Nasal cavity respiratory epithelium epithelial cell of viscerocranial mucosa (primary cell): ENCODE results near the gene FAM222B. TPM values are rescaled to one million over a fixed set of nuclear protein-coding genes. Genes with fewer than 3 reads are reported as not detected.

ENCODE experiments used
- total RNA-seq: library from RNA; depleted of rRNA; stranded (reverse); fragments of >200 nt; gene quantifications from 2 replicates; pipeline ENCODE4 v1.2.3, GENCODE V29; 2014

Gene FAM222B, protein sequence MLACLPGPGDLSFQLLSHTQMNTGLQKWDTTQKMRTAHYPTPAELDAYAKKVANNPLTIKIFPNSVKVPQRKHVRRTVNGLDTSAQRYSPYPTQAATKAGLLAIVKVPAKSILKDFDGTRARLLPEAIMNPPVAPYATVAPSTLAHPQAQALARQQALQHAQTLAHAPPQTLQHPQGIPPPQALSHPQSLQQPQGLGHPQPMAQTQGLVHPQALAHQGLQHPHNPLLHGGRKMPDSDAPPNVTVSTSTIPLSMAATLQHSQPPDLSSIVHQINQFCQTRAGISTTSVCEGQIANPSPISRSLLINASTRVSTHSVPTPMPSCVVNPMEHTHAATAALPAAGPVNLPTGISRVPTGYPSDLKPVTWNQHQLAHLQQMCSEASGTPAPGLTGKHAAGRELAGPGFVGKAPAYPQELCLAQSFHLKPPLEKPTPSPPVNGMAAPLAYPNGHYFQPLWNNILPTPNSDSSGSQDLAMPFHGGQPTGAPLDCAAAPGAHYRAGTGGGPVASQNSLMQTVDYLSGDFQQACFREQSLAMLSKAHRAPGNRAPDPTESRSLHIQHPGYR
- total RNA-seq, result 1.7 and 13.5 TPM in 2 replicates

DNA sequence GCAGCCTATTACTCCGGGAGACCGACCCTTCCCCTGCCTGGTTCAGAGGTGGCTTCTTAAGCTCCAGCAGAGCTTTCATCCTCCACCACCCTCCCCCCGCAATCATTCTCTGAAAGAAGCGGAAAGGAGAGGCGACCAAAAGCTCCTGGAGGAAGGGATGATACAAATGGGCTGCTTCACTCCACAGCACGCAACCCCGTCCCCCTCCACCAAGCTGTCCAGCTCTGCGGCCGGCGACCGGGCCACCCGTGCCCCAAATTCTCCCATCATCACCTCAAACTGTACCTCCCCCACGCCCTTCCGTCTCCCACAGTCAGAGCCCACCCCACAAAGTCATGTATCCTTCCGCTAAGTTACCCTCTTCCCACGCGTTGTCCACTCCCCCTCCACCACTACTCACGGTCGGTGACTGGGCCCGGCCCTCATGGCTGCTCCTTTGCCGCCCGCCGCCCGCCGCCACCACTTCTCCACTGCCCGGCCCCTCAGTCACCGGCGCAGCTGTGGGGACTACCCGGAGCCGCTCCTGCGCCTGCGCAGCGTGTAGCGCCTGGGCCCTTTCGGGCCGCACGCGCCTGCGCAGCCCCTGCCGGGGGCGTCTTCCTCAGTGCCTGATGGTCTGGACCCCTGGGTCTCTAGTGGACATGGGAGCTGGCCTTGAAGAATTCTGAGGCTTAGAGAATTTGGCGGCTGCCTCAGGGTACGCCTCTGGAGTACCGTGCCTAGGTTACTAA, at the start of gene FAM222B:
FAM222B (minus strand) TSS at position 509 of the 731 bp plus-strand sequence. CDS start 76,123 bp downstream, outside the sequence.

GRCh38 chr17:28854457-28855335, 12.1 kb upstream of the FAM222B start, which contains the start of gene ERAL1:
Gene ERAL1, plus strand, starts transcription at chr17:28855016. Its CDS starts 19 bp downstream, at chr17:28855035.

GRCh38 chr17:28743243-28744103, 99.1 kb downstream of the FAM222B start, which contains the start of gene TRAF4:
Gene TRAF4, plus strand, starts transcription at chr17:28744011. Its CDS starts 102 bp downstream, at chr17:28744113.

GRCh38 chr17:28728364-28729200, 114.0 kb downstream of the FAM222B start, which contains the start of gene NEK8:
Gene NEK8, plus strand, starts transcription at chr17:28728788. Its CDS starts 26 bp downstream, at chr17:28728814.

DNA sequence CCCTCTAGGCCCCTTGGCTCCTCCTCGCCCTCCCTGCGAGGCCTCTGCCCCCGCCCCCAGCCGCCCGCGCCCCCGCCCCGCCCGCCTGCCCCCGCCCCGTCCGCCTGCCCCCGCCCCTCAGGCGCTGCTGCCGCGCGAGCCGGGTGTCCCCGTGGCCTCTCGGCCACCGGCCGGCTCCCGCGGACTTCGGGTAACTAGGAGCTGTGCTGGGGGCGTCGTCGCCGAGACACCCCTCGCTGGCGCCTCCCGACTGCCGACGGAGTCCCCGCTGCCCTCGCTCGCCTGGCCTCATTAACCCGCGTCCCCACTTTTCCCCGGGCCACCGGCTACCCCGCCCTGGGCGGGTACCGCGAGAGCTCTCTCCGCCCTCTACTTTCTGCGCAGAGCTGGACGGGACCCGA, 116.4 kb downstream of the FAM222B start, which contains the start of gene TLCD1:
TLCD1 (minus strand) TSS at position 8 of the 401 bp plus-strand sequence. CDS start 136 bp downstream, outside the sequence.

DNA sequence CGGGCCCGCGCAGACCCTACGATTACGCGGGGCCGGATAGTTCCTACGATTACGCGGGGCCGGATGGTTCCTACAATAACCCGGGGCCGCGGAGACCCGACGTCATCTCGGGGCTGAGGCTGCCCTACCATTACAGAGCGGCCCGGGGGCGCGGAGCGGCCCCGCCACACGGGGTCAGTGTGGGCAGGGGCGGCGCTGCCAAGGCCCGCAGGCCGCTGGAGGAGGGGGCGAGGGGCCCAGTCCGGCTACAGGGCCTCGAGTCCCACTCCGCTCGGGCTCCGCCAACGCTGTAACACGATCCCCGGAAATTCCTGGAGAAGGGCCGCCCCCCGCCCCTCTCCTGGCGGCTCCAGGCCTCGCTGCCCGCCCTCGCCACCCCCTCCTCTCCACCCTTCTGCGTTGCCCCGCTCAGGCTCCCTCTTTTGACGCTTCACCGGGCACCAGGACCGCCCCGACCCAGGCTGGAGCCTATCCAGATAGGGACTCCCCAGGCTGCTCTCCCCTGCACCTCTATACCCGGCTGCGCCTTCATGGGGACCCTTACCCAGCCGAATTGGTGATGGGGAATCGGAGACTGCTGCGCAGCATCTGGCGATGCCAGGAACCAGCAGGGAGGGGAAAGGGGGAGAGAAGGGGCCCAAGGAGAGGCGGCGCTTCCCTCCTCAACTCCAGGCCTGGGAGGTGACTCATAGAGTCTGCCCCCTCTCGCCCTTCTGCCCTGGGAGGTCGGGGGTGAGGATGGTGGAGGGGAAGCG, 124.8 kb downstream of the FAM222B start, which contains the start of gene RAB34:
RAB34 (minus strand) TSS at position 291 of the 755 bp plus-strand sequence. CDS start 602 bp downstream, outside the sequence.

GRCh38 chr17:28711723-28712031, 130.9 kb downstream of the FAM222B start, which contains the start of gene PROCA1:
Gene PROCA1, minus strand, starts transcription at chr17:28711888. Its CDS starts 228 bp downstream, at chr17:28711660.

Other genes starting within 250 kb of the FAM222B start
- 1.0 and 2.1 TPM in 2 replicates for gene SPAG5, start 243.8 kb downstream of the FAM222B start, total RNA-seq
- gene RSKR, start 228.6 kb downstream of the FAM222B start, total RNA-seq, result 5.1 and 9.0 TPM in 2 replicates
- 168 and 188 TPM in 2 replicates for gene BLTP2, start 197.6 kb downstream of the FAM222B start, total RNA-seq
- 35.7 and 43.7 TPM in 2 replicates for gene SDF2, start 180.9 kb downstream of the FAM222B start, total RNA-seq
- gene SUPT6H, start 180.6 kb downstream of the FAM222B start, total RNA-seq, result 29.4 and 62.4 TPM in 2 replicates
- gene PROCA1, start 130.9 kb downstream of the FAM222B start, total RNA-seq, result under 0.01 and 0.71 TPM in 2 replicates
- 46.3 and 50.2 TPM in 2 replicates for gene RAB34, start 124.9 kb downstream of the FAM222B start, total RNA-seq
- gene RPL23A, start 122.8 kb downstream of the FAM222B start, total RNA-seq, result 810 and 816 TPM in 2 replicates
- gene TLCD1, start 116.6 kb downstream of the FAM222B start, total RNA-seq, result 5.0 and 7.2 TPM in 2 replicates
- 2.7 and 2.8 TPM in 2 replicates for gene NEK8, start 114.0 kb downstream of the FAM222B start, total RNA-seq
- 58.4 and 59.9 TPM in 2 replicates for gene TRAF4, start 98.8 kb downstream of the FAM222B start, total RNA-seq
- 22.9 and 35.0 TPM in 2 replicates for gene ERAL1, start 12.2 kb upstream of the FAM222B start, total RNA-seq
- gene FLOT2, start 54.9 kb upstream of the FAM222B start, total RNA-seq, result 16.1 and 60.9 TPM in 2 replicates
- gene DHRS13, start 60.3 kb upstream of the FAM222B start, total RNA-seq, result 7.9 and 10.0 TPM in 2 replicates
- 4.1 and 19.7 TPM in 2 replicates for gene PHF12, start 108.7 kb upstream of the FAM222B start, total RNA-seq
- gene SEZ6, start 163.2 kb upstream of the FAM222B start, total RNA-seq, result not detected in 2 replicates
- gene PIPOX, start 200.4 kb upstream of the FAM222B start, total RNA-seq, result 0.28 and 1.0 TPM in 2 replicates